AG09319 (cell line): Measurements from ENCODE around the gene CTRB1.
"Not testable (repeated sequence)": the region's sequence is repeated elsewhere in the genome, so short reads cannot be mapped to it uniquely, and the experiment has no call there.

Experiments
- DNase-seq: peaks from one replicate; pipeline ENCODE4 v3.0.0-alpha.2; 2010; ENCODE audit warnings: low read depth; ENCODE audit errors: extremely low read depth
- TF ChIP-seq, protein P1 (sequence below): IDR thresholded peaks from 2 replicates; pipeline ENCODE4 v1.5.1; 2011; ENCODE audit warnings: low read depth, mild to moderate bottlenecking, inconsistent platforms, low read length, moderate library complexity

The CTRB1 gene

DNA sequence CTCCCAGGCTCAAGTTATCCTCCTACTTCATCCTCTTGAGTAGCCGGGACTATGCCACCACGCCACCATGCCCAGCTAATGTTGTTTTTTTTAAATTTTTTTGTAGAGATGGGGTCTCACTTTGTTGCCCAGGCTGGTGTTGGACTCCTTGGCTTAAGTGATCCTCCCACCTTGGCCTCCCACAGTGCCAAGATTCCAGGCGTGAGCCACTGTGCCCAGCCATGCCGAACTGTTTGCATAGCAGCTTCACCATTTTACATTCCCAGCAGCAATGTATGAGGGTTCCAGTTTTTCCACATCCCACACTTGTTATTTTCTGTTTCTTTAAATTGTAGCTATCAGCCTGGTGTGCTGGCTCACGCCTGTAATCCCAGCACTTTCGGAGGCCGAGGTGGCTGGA lies 2.2 kb upstream of the CTRB1 start:
- TF ChIP-seq, protein P1, sequence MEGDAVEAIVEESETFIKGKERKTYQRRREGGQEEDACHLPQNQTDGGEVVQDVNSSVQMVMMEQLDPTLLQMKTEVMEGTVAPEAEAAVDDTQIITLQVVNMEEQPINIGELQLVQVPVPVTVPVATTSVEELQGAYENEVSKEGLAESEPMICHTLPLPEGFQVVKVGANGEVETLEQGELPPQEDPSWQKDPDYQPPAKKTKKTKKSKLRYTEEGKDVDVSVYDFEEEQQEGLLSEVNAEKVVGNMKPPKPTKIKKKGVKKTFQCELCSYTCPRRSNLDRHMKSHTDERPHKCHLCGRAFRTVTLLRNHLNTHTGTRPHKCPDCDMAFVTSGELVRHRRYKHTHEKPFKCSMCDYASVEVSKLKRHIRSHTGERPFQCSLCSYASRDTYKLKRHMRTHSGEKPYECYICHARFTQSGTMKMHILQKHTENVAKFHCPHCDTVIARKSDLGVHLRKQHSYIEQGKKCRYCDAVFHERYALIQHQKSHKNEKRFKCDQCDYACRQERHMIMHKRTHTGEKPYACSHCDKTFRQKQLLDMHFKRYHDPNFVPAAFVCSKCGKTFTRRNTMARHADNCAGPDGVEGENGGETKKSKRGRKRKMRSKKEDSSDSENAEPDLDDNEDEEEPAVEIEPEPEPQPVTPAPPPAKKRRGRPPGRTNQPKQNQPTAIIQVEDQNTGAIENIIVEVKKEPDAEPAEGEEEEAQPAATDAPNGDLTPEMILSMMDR = no peak
- DNase-seq = no peak

DNA sequence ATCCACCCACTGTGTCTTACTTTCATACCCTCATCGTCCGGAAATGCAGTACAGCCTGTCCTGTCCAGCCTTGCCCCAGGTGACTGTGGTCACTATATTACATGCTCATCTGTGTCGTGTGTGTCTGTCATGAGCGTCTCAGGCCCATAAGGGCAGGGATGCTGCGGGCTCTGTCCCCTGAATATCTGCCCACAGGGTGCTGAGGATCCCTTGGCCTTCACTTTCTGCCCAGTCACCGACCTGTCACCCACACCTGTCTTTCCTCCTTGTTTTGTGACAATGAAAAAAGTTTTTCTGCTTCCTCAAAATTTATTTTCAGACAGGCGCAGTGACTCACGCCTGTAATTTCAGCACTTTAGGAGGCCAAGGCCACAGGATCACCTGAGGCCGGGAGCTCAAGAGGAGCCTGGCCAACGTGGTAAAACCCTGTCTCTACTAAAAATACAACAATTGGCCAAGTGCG lies 1.4 kb upstream of the CTRB1 start:
- no peak for DNase-seq
- TF ChIP-seq, protein P1 = no peak

DNA sequence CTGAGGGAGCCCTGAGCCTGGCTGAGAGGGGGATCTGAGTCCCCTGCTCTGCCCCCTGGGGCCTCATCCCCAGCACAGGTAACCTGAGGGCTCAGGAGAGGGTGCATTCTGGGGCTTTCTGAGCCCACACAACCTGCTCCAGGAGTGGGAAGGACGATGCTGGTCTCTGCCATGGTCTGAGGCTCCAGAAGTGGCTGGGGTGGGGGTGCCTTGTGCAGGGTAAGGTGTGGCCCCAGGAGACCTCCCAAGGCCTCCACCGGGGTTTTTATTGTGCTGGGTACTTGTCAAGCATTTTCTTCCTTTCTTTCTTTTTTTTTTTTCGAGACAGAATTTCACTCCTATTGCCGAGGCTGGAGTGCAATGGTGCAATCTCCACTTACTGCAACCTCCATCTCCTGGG lies 300 bp downstream of the CTRB1 start:
- TF ChIP-seq, protein P1 = no peak
- DNase-seq = no peak

DNA sequence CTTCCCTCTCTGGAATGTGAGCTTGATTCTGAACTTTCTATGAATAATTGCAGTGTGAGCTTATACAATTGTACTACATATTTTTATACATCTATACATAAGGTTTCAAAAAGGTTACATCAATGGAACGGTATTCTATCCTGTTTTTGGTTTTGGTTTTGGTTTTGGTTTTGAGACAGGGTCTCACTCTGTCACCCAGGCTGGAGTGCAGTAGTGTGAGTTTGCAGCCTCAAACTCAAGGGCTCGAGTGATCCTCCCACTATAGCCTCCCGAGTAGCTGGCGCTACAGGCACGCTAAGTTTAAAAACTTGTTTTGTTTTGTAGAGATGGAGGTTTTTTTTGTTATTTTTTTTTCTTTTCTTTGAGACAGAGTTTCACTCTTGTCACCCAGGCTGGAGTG lies 1.1 kb downstream of the CTRB1 start:
- DNase-seq = no peak
- TF ChIP-seq, protein P1 = no peak

DNA sequence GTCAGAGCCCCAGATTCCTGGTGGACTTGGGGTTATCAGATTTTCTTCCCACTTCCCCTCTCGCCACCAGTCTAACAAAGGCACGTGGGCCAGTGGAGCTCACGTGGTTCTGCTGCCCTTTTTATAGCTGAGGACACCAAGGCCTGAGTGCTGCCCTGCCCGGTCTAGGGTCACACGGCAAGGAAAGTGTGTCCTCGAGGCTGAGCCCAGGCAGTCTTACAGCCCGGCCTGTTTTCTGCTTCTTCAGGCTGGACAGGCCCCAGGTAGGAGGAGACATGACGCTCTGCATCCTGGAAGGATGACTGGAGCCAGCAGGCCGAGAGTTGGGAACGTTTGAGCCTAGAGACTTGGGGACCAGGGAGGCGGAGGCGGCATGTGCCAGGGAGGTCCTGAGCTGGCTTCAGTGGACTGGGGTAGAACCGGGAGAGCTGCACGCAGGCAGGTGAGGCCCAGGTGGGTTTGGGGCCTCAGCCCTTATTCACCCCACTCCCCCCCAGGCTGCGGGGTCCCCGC lies 3.5 kb downstream of the CTRB1 start:
- TF ChIP-seq, protein P1 = no peak
- no peak for DNase-seq

DNA sequence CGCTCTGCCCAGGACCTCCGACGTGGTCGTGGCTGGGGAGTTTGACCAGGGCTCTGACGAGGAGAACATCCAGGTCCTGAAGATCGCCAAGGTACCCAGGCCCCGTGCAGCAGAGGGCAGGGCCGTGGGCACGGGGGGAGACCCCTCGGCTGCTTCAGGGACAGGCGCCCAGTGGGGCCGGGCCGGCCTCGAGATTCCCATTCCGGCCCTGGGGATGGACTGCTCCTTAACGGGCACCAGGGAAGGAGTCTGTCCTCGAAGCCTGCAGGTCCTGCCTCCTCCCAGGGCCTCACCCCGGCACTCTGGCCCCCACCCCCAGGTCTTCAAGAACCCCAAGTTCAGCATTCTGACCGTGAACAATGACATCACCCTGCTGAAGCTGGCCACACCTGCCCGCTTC lies 4.3 kb downstream of the CTRB1 start:
- not testable (repeated sequence) for DNase-seq

DNA sequence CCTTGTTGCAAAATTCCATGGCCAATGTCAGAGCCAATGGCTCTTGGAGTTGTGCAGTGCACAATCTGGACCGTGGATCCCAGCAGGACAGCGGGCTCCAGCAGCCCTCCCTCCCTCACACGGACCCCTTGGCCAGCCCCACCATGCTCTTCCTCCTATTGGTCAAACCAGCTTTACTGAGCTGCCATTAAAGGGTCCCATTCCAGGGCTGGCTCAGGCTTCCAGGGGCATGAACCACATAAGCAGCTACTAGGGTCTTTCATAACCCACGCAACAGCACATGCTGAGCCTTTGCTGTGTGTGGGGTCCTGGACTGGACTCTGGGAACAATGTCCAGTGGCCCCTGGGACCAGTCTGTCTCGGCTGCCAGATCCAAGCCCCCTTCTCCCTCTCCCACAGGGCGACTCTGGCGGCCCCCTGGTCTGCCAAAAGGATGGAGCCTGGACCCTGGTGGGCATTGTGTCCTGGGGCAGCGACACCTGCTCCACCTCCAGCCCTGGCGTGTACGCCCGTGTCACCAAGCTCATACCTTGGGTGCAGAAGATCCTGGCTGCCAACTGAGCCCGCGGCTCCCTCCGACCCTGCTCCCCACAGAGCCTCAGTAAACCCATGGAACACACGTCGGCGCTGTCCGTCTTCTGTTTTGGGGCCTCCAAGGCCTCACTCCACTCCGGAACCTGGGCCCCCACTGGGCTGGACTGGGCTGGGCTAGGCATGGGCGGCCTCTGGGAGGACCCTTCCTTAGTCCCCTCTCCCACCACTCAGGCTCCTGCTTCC lies 5.7 kb downstream of the CTRB1 start:
- TF ChIP-seq, protein P1 = no peak
- no peak for DNase-seq

DNA sequence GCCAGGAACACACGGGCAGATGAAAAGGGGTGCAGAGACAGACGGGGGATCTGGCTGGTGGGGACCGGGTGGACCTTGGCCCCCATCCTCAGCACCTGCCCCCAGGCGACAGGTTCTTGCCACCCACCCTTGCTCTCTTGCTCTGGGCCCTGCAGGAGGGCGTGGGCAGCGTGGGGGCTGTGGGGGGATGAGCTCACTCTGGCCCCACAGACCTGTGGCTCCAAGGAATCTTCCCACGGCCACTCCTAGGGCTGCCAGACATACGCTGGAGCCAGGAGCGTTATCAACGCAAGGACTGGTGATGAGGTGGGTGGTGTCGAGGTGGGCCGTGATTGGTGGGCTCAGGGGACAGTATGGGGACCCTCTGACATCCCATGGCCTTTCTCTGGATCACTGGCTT lies 6.3 kb downstream of the CTRB1 start:
- DNase-seq = no peak

More for the DNA sequence above, 6.3 kb downstream of the CTRB1 start:
- TF ChIP-seq, protein P1 = no peak
